IMR-90 (cell line): Measurements from ENCODE around the gene DMXL2. TPM values are rescaled to one million over a fixed set of nuclear protein-coding genes. Genes with fewer than 3 reads are reported as not detected.

Source experiments
- ATAC-seq: fragments of 200-7000 bp; cut with Tn5 transposase; 2 replicates; pipeline ENCODE4 v1.9.1; 2020; ENCODE audit warnings: low read depth, mild to moderate bottlenecking, moderate library complexity
- BruUV-seq: library from RNA; stranded (reverse); fragments of 400-500 nt; replicated peaks from 2 replicates; lab custom pipeline; 2021; lab: Mats Ljungman, UMichigan
- CTCF ChIA-PET: fragments of 300-600 bp; formaldehyde crosslinking; extraction: SDS; loops from one replicate; lab custom pipeline; 2021; ENCODE audit warnings: antibody characterized with exemption; lab: Yijun Ruan, JAX
- POLR2A ChIA-PET: fragments of 300-600 bp; sonication (Branson Sonifier 250); formaldehyde crosslinking; loops from one replicate; lab custom pipeline; 2022; ENCODE audit warnings: antibody characterized with exemption; ENCODE audit not compliant: unreplicated experiment; lab: Charles Lee
- DNase-seq: peaks from one replicate; pipeline ENCODE4 v3.0.0; 2013
- H2AFZ ChIP-seq: replicated peaks from 2 replicates; pipeline ENCODE3; 2013; ENCODE audit warnings: low read length, mild to moderate bottlenecking; ENCODE audit not compliant: poor library complexity
- H2AK5ac ChIP-seq: 2 replicates; pipeline ENCODE4 v1.6.1; 2013; ENCODE audit warnings: low read depth, low read length, inconsistent platforms
- H2AK9ac ChIP-seq: replicated peaks from 2 replicates; pipeline ENCODE3; 2013; ENCODE audit warnings: mild to moderate bottlenecking, low read depth, low read length, moderate library complexity; ENCODE audit not compliant: poor library complexity
- H2BK120ac ChIP-seq: 2 replicates; pipeline ENCODE4 v1.6.1; 2013; ENCODE audit warnings: low read depth, low read length, inconsistent platforms
- H2BK15ac ChIP-seq: 3 replicates; pipeline ENCODE4 v1.6.1; 2013; ENCODE audit warnings: low read depth, low read length, inconsistent platforms
- H2BK20ac ChIP-seq: 2 replicates; pipeline ENCODE4 v1.6.1; 2013; ENCODE audit warnings: low read depth, mild to moderate bottlenecking, inconsistent platforms, low read length, moderate library complexity
- H2BK5ac ChIP-seq: 2 replicates; pipeline ENCODE4 v1.6.1; 2013; ENCODE audit warnings: mild to moderate bottlenecking, low read depth, low read length, inconsistent platforms; ENCODE audit not compliant: poor library complexity, severe bottlenecking
- H3K14ac ChIP-seq: replicated peaks from 2 replicates; pipeline ENCODE4 v1.6.1; 2013; ENCODE audit warnings: low read depth, low read length, inconsistent platforms
- H3K18ac ChIP-seq: 2 replicates; pipeline ENCODE4 v1.6.1; 2013; ENCODE audit warnings: low read depth, low read length, control low read depth
- H3K23ac ChIP-seq: 2 replicates; pipeline ENCODE4 v1.6.1; 2013; ENCODE audit warnings: low read depth, low read length, inconsistent platforms
- H3K27ac ChIP-seq: 2 replicates; pipeline ENCODE4 v1.5.1; 2013; ENCODE audit warnings: mild to moderate bottlenecking, control low read depth, low read length; ENCODE audit not compliant: insufficient read depth
- H3K27me3 ChIP-seq: 2 replicates; pipeline ENCODE4 v1.6.1; 2013; ENCODE audit warnings: low read length; ENCODE audit not compliant: control insufficient read depth, insufficient read depth
- H3K36me3 ChIP-seq: 2 replicates; pipeline ENCODE4 v1.6.1; 2013; ENCODE audit warnings: low read length, mixed read lengths; ENCODE audit not compliant: control insufficient read depth, insufficient read depth
- H3K4ac ChIP-seq: 2 replicates; pipeline ENCODE4 v1.6.1; 2013; ENCODE audit warnings: low read depth, low read length, inconsistent platforms
- H3K4me1 ChIP-seq: 2 replicates; pipeline ENCODE4 v1.6.1; 2013; ENCODE audit warnings: low read length, mixed read lengths; ENCODE audit not compliant: control insufficient read depth, insufficient read depth
- H3K4me2 ChIP-seq: 2 replicates; pipeline ENCODE4 v1.6.1; 2013; ENCODE audit warnings: low read depth, mild to moderate bottlenecking, control low read depth, low read length, moderate library complexity
- H3K4me3 ChIP-seq: 2 replicates; pipeline ENCODE4 v1.5.1; 2013; ENCODE audit warnings: low read depth, mild to moderate bottlenecking, control low read depth, low read length, moderate library complexity; ENCODE audit not compliant: insufficient read depth
- H3K56ac ChIP-seq: 2 replicates; pipeline ENCODE4 v1.6.1; 2013; ENCODE audit warnings: low read length, inconsistent platforms; ENCODE audit not compliant: insufficient read depth; ENCODE audit errors: extremely low read depth
- H3K79me1 ChIP-seq, 2 experiments: 2 replicates each; pipeline ENCODE4 v1.6.1; 2013; ENCODE audit warnings: low read length in 2 of 2, inconsistent platforms in 1 of 2, low read depth in 1 of 2
- H3K9ac ChIP-seq: 2 replicates; pipeline ENCODE4 v1.6.1; 2013; ENCODE audit warnings: low read depth, low read length, control low read depth
- H3K9me1 ChIP-seq: 2 replicates; pipeline ENCODE4 v1.6.1; 2013; ENCODE audit warnings: low read length, inconsistent platforms; ENCODE audit not compliant: insufficient read depth
- H3K9me3 ChIP-seq: 2 replicates; pipeline ENCODE4 v1.6.1; 2013; ENCODE audit warnings: low read length; ENCODE audit not compliant: control insufficient read depth, insufficient read depth
- H4K20me1 ChIP-seq: 2 replicates; pipeline ENCODE4 v1.6.1; 2013; ENCODE audit warnings: low read length, inconsistent platforms; ENCODE audit not compliant: insufficient read depth
- H4K5ac ChIP-seq: 2 replicates; pipeline ENCODE4 v1.6.1; 2013; ENCODE audit warnings: mild to moderate bottlenecking, low read depth, low read length, control low read depth
- H4K8ac ChIP-seq, 2 experiments: 2 replicates each; pipeline ENCODE4 v1.6.1; 2013; ENCODE audit warnings: low read depth in 2 of 2, low read length in 2 of 2, control low read depth in 1 of 2, inconsistent platforms in 1 of 2
- H4K91ac ChIP-seq: 2 replicates; pipeline ENCODE4 v1.6.1; 2013; ENCODE audit warnings: low read depth, low read length, inconsistent platforms; ENCODE audit not compliant: insufficient read depth
- BHLHE40 ChIP-seq: fragments of 150-350 bp; IDR thresholded peaks from 2 replicates; pipeline ENCODE4 v1.6.1; 2016; ENCODE audit warnings: mild to moderate bottlenecking, low read depth, low read length
- CEBPB ChIP-seq: IDR thresholded peaks from 2 replicates; pipeline ENCODE4 v1.6.1; 2012; ENCODE audit warnings: low read depth, low read length, improper control_type of control experiment
- CHD1 ChIP-seq: IDR thresholded peaks from 2 replicates; pipeline ENCODE4 v1.6.1; 2012; ENCODE audit warnings: low read depth, low read length, improper control_type of control experiment
- CTCF ChIP-seq: conservative IDR thresholded peaks from 2 replicates; pipeline ENCODE4 v1.5.1; 2012; ENCODE audit warnings: mild to moderate bottlenecking, low read depth, low read length, improper control_type of control experiment
- FOS ChIP-seq: fragments of 150-350 bp; IDR thresholded peaks from 2 replicates; pipeline ENCODE4 v1.6.1; 2016; ENCODE audit warnings: low read depth, low read length
- MAFK ChIP-seq: IDR thresholded peaks from 2 replicates; pipeline ENCODE4 v1.6.1; 2012; ENCODE audit warnings: low read depth, low read length, improper control_type of control experiment
- MAZ ChIP-seq: IDR thresholded peaks from 2 replicates; pipeline ENCODE4 v1.6.1; 2012; ENCODE audit warnings: low read depth, mild to moderate bottlenecking, low read length, improper control_type of control experiment, moderate library complexity, borderline replicate concordance
- MXI1 ChIP-seq: IDR thresholded peaks from 2 replicates; pipeline ENCODE4 v1.6.1; 2012; ENCODE audit warnings: low read depth, mild to moderate bottlenecking, low read length, moderate library complexity, borderline replicate concordance
- NFE2L2 ChIP-seq: fragments of 150-350 bp; IDR thresholded peaks from 2 replicates; pipeline ENCODE4 v1.6.1; 2016; ENCODE audit warnings: low read depth, mild to moderate bottlenecking, low read length
- POLR2A ChIP-seq: IDR thresholded peaks from 2 replicates; pipeline ENCODE4 v1.6.1; 2012; ENCODE audit warnings: mild to moderate bottlenecking, low read depth, low read length
- RAD21 ChIP-seq: IDR thresholded peaks from 2 replicates; pipeline ENCODE4 v1.6.1; 2012; ENCODE audit warnings: low read length, improper control_type of control experiment
- RCOR1 ChIP-seq: IDR thresholded peaks from 2 replicates; pipeline ENCODE4 v1.6.1; 2012; ENCODE audit warnings: mild to moderate bottlenecking, low read length, improper control_type of control experiment; ENCODE audit not compliant: insufficient replicate concordance
- RFX5 ChIP-seq: IDR thresholded peaks from 2 replicates; pipeline ENCODE4 v1.8.0; 2012; ENCODE audit warnings: low read depth, mild to moderate bottlenecking, low read length, moderate library complexity
- SMC3 ChIP-seq: fragments of 150-350 bp; IDR thresholded peaks from 2 replicates; pipeline ENCODE4 v1.6.1; 2016; ENCODE audit warnings: low read depth, mild to moderate bottlenecking, antibody characterized with exemption, low read length, moderate library complexity
- USF2 ChIP-seq: fragments of 150-350 bp; IDR thresholded peaks from 2 replicates; pipeline ENCODE4 v1.6.1; 2017; ENCODE audit warnings: mild to moderate bottlenecking, antibody characterized with exemption, low read length, low read depth
- WGBS, 2 experiments: methylation state at CpG; one replicate each; pipeline versions ENCODE4 v1.1.5 to v1.1.7; 2013; ENCODE audit warnings: missing lambda C conversion rate in 2 of 2; ENCODE audit not compliant: insufficient read length in 1 of 2; ENCODE audit errors: extremely low coverage in 2 of 2; 5-methylcytosine and 5-hydroxymethylcytosine counted together
- dilution Hi-C: fragments of 300-500 bp; cut with HindIII; formaldehyde crosslinking; loops from one replicate; pipeline ENCODE4 v1.14.3; 2018; ENCODE audit warnings: low sequenced_read_pairs; ENCODE audit not compliant: unreplicated experiment
- in situ Hi-C: fragments of 300-500 bp; cut with MboI; formaldehyde crosslinking; loops from 3 replicates; pipeline ENCODE4 v1.14.3; 2019; ENCODE audit warnings: low sequenced_read_pairs, inconsistent platforms, mixed read lengths
- intact Hi-C: fragments of 100-400 bp; cut with micrococcal nuclease; formaldehyde crosslinking; loops from 2 replicates; pipeline ENCODE4 v1.10.0; 2022
- polyA plus RNA-seq, 3 experiments: library from polyadenylated mRNA; depleted of rRNA; stranded (reverse); fragments of >200 nt; gene quantifications; 2 replicates each; pipeline ENCODE4 v1.2.3, GENCODE V29; 2012; ENCODE audit warnings: low replicate concordance in 1 of 3
- total RNA-seq: library from RNA; depleted of rRNA; stranded (reverse); fragments of >200 nt; gene quantifications from 2 replicates; pipeline ENCODE4 v1.2.3, GENCODE V29; 2012
- TF ChIP-seq, protein P1 (sequence below): fragments of 150-350 bp; IDR thresholded peaks from 2 replicates; pipeline ENCODE4 v1.6.1; 2016; ENCODE audit warnings: low read depth, mild to moderate bottlenecking, low read length, moderate library complexity, borderline replicate concordance

Gene DMXL2
- total and polyA plus RNA-seq, 2 of the 4 experiments (the other 2 are of a cell fraction): 9.7 to 21.9 TPM

- no peak overlapping the region for H2BK120ac ChIP-seq
- H4K8ac ChIP-seq: no peak overlapping the region
- no peak overlapping the region for H2BK20ac ChIP-seq
- no peak overlapping the region for H2AK9ac ChIP-seq
- no peak overlapping the region for H3K18ac ChIP-seq
- TF ChIP-seq, protein P1, sequence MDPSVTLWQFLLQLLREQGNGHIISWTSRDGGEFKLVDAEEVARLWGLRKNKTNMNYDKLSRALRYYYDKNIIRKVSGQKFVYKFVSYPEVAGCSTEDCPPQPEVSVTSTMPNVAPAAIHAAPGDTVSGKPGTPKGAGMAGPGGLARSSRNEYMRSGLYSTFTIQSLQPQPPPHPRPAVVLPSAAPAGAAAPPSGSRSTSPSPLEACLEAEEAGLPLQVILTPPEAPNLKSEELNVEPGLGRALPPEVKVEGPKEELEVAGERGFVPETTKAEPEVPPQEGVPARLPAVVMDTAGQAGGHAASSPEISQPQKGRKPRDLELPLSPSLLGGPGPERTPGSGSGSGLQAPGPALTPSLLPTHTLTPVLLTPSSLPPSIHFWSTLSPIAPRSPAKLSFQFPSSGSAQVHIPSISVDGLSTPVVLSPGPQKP: no peak
- no peak for TF ChIP-seq CEBPB
- TF ChIP-seq RFX5: no peak
- no peak for TF ChIP-seq CHD1
- no peak for TF ChIP-seq MAZ
- TF ChIP-seq CTCF: no peak
- no peak for TF ChIP-seq FOS
- no peak for TF ChIP-seq POLR2A
- TF ChIP-seq MAFK: no peak
- no peak for TF ChIP-seq MXI1
- TF ChIP-seq SMC3: no peak
- TF ChIP-seq RCOR1: no peak
- no peak for TF ChIP-seq RAD21
- no peak for TF ChIP-seq USF2
- TF ChIP-seq BHLHE40: no peak
- no peak for TF ChIP-seq NFE2L2
- no peak overlapping the region for H3K27ac ChIP-seq
- H2AK5ac ChIP-seq: no peak overlapping the region
- DNase-seq (no peak), ATAC-seq (no peak)
- no peaks in the 10 kb centered on the region for H4K20me1 ChIP-seq
- H3K4me1 ChIP-seq: no peaks in the 10 kb centered on the region
- peaks cover 2% of the 10 kb centered on the region; the same call in 1 of the 2 replicates for H3K9me3 ChIP-seq
- ChIA-PET POLR2A (no interaction called here), CTCF (interaction anchor here (1.4 kb wide), 1 partner anchor 188 kb away, joined by 4 read pairs; no protein-coding TSS in a partner anchor)
- no peaks in the 10 kb centered on the region; a peak in 1 of 4 replicates for H3K79me1 ChIP-seq
- no peak overlapping the region for H3K4me2 ChIP-seq
- no peak overlapping the region for H3K4me3 ChIP-seq
- no peak overlapping the region for H3K9ac ChIP-seq
- intact Hi-C loops (no loop called here), in situ Hi-C loops (no loop called here), dilution Hi-C loops (no loop called here)
- H3K14ac ChIP-seq: no peak overlapping the region
- WGBS, 2 experiments: no CpG with 5 or more reads among the region's 3 CpGs
- no peaks in the 10 kb centered on the region for H3K27me3 ChIP-seq
- no peaks in the 10 kb centered on the region for H3K36me3 ChIP-seq
- no peaks in the 10 kb centered on the region for H3K9me1 ChIP-seq
- no peak overlapping the region for H3K23ac ChIP-seq
- H4K91ac ChIP-seq: no peak overlapping the region
- H3K56ac ChIP-seq: no peak overlapping the region
- no peak overlapping the region for H2BK15ac ChIP-seq
- no peak overlapping the region for H2AFZ ChIP-seq
- H2BK5ac ChIP-seq: no peak overlapping the region
- BruUV-seq: no TSS peak
- no peak overlapping the region for H3K4ac ChIP-seq
- no peak overlapping the region for H4K5ac ChIP-seq
These were observed 33.6 kb downstream of the DMXL2 start for GRCh38 chr15:51588966-51589365.
